ENCODE results near the gene SEC14L5. TPM values are rescaled to one million over a fixed set of nuclear protein-coding genes. Genes with fewer than 3 reads are reported as not detected.

Gene SEC14L5
- total and polyA plus RNA-seq, 10 of the 15 experiments (the other 5 are each of a cell fraction or from before 2014, with no cell fraction given), result 0.01 TPM; not detected in 9

DNA sequence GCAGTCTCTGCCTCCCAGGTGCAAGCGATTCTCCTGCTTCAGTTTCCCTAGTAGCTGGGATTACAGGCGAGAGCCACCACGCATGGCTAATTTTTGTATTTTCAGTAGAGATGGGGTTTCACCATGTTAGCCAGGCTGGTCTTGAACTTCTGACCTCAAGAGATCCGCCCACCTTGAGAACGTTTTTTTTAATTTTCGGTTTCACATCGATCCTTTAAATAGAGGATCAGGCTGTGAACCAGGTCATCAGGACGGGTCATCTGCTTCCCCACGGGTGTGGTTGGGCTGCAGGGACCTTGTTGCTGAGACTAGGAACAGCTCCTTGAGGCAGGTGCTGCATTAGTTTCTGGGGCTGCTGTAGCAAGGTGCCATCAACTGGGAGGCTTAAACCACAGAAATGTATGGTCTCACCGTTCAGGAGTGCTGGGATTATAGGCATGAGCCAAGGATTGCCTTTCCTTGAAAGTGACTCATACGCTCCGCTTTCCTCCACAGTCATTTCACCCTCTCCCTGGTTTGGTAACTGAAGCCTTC lies 83.5 kb downstream of the SEC14L5 start (continued):
- no peak for TF ChIP-seq TCF7 (IDR thresholded peaks at IDR 0.05; ENCODE audit: borderline replicate concordance)
- TF ChIP-seq, protein P1, sequence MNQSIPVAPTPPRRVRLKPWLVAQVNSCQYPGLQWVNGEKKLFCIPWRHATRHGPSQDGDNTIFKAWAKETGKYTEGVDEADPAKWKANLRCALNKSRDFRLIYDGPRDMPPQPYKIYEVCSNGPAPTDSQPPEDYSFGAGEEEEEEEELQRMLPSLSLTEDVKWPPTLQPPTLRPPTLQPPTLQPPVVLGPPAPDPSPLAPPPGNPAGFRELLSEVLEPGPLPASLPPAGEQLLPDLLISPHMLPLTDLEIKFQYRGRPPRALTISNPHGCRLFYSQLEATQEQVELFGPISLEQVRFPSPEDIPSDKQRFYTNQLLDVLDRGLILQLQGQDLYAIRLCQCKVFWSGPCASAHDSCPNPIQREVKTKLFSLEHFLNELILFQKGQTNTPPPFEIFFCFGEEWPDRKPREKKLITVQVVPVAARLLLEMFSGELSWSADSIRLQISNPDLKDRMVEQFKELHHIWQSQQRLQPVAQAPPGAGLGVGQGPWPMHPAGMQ (IDR thresholded peaks at IDR 0.05; ENCODE audit: borderline replicate concordance), result no peak
- TF ChIP-seq JUND (IDR thresholded peaks at IDR 0.05; ENCODE audit: low read depth, low read length), result no peak
- TF ChIP-seq ZNF24 (IDR thresholded peaks at IDR 0.05), result no peak
- TF ChIP-seq RUNX3 (IDR thresholded peaks at IDR 0.05; ENCODE audit: low read length), result peak; percentile 77
- TF ChIP-seq, protein P2, sequence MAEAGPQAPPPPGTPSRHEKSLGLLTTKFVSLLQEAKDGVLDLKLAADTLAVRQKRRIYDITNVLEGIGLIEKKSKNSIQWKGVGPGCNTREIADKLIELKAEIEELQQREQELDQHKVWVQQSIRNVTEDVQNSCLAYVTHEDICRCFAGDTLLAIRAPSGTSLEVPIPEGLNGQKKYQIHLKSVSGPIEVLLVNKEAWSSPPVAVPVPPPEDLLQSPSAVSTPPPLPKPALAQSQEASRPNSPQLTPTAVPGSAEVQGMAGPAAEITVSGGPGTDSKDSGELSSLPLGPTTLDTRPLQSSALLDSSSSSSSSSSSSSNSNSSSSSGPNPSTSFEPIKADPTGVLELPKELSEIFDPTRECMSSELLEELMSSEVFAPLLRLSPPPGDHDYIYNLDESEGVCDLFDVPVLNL (IDR thresholded peaks at IDR 0.05; ENCODE audit: low read depth, low read length), result no peak
- no peak for TF ChIP-seq NFYA (IDR thresholded peaks at IDR 0.05; ENCODE audit: borderline replicate concordance, low read depth, low read length)
- TF ChIP-seq BACH1 (IDR thresholded peaks at IDR 0.05; ENCODE audit: borderline replicate concordance), result no peak
- no peak for TF ChIP-seq HDAC6 (IDR thresholded peaks at IDR 0.05; ENCODE audit: unreplicated experiment)
- TF ChIP-seq ESRRA (IDR thresholded peaks at IDR 0.05; ENCODE audit: low read length), result no peak
- TF ChIP-seq SUPT20H (IDR thresholded peaks at IDR 0.05; ENCODE audit: borderline replicate concordance, control insufficient read depth, low read depth, low read length), result no peak
- TF ChIP-seq MEF2B (IDR thresholded peaks at IDR 0.05; ENCODE audit: partially characterized antibody, poor library complexity, severe bottlenecking), result peak; percentile 39
- no peak for TF ChIP-seq NRF1 (conservative IDR thresholded peaks at IDR 0.05; ENCODE audit: low read depth, low read length)
- no peak for TF ChIP-seq RB1 (IDR thresholded peaks at IDR 0.05; ENCODE audit: borderline replicate concordance)
- TF ChIP-seq CEBPB (IDR thresholded peaks at IDR 0.05; ENCODE audit: borderline replicate concordance in 1 of 2, low read depth in 2 of 2, low read length in 2 of 2), result no peak
- TF ChIP-seq SPI1 (IDR thresholded peaks at IDR 0.05; ENCODE audit: borderline replicate concordance, insufficient read depth, low read depth, low read length), result no peak
- TF ChIP-seq MYB (IDR thresholded peaks at IDR 0.05; ENCODE audit: borderline replicate concordance, low read depth, low read length), result no peak
- TF ChIP-seq, protein P3, sequence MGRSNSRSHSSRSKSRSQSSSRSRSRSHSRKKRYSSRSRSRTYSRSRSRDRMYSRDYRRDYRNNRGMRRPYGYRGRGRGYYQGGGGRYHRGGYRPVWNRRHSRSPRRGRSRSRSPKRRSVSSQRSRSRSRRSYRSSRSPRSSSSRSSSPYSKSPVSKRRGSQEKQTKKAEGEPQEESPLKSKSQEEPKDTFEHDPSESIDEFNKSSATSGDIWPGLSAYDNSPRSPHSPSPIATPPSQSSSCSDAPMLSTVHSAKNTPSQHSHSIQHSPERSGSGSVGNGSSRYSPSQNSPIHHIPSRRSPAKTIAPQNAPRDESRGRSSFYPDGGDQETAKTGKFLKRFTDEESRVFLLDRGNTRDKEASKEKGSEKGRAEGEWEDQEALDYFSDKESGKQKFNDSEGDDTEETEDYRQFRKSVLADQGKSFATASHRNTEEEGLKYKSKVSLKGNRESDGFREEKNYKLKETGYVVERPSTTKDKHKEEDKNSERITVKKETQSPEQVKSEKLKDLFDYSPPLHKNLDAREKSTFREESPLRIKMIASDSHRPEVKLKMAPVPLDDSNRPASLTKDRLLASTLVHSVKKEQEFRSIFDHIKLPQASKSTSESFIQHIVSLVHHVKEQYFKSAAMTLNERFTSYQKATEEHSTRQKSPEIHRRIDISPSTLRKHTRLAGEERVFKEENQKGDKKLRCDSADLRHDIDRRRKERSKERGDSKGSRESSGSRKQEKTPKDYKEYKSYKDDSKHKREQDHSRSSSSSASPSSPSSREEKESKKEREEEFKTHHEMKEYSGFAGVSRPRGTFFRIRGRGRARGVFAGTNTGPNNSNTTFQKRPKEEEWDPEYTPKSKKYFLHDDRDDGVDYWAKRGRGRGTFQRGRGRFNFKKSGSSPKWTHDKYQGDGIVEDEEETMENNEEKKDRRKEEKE (IDR thresholded peaks at IDR 0.05), result no peak
- no peak for TF ChIP-seq SMC3 (IDR thresholded peaks at IDR 0.05; ENCODE audit: borderline replicate concordance, low read length)
- TF ChIP-seq ZZZ3 (IDR thresholded peaks at IDR 0.05; ENCODE audit: control insufficient read depth, insufficient read length, low read depth), result no peak

Data from GM12878 (cell line).